Measurements from ENCODE around the gene CCDC40. TPM values are rescaled to one million over a fixed set of nuclear protein-coding genes. Genes with fewer than 3 reads are reported as not detected.

Gene CCDC40
- polyA plus RNA-seq, 1 donor: 21.5 TPM

DNA sequence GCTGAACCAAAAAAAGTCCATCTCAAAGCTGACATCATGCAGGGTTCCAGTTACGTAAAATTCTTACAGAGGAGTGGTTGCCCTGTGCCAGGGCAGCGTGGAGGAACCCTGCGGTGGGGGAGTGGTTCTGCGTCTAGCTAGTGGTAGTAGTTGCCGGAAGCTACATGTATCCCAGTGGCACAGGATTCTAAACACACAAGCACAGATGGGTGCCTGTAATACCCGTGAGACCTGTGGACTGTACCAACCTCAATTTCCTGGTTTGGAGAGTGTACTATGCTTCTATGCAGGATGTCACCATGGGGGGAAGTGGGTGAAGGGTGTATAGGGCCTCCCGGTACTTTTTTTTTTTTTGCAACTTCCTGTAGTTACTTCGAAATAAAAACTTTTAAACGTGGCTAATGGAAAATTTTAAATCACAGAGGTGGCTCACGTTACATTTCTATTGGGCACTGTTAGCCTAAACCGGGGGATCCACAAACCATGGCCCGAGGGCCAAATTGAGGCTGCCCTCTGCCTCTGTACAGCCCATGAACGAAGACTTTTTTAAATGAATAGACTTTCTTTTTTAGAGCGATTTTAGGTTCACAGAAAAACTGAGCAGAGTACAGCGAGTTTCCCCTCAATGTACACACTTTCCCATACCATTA lies 39.3 kb upstream of the CCDC40 start:
- DNase-seq: no peak

DNA sequence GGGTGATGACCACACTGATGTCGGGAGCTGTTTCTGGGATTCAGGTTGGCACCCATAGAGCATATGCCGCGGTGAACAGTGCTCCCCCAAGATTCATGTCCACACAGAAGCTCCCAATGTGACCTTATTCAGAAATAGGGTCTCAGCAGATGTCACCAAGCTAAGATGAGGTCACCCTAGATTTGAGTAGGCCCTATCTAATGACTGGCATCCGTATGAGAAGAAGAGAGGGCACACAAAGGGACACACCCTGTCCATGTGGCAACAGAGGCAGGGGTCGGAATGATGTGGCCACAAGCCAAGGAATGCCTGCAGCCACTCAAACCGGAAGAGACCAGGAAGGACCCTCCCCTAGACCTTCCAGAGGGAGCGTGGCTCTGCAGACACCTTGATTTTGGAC lies 36.3 kb upstream of the CCDC40 start:
- no peak for DNase-seq

DNA sequence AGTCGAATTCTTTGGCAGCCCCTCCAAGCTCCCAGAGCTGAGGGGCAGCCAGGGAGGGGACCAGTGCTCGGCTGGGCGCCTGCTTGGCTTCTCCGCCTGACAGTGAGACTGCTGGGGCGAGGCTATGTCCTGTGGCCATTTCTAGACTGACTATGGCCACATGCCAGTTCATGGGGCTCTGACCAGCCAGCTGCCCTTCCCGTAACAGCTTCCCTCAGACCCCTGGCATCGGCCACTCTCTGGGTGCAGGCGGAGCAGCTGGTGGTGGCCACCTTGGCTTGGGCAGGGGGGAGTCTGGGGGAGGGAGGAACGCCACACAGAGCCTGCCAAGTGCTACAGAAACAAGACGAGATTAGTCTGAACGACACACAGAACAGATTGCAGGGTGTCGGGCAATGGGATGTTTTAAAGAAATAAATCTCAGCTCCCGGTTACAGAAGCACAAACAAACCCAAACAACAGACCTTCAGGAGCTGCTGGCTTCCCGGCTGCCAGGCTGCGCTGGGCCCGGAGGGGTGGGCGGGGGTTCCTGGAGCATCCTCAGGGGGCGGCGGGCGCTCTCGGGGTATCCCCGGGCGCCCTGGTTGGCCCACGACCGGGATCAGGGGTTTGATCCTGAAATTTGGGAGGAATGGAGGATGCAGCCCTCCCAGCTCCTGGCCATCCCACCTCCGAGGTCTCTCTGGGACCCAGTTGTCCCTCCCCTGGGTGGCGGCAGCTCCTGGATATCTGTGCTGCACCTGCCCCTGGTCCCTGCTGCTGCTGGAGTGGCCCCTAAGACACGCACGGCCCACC lies 35.3 kb upstream of the CCDC40 start:
- DNase-seq: no peak

DNA sequence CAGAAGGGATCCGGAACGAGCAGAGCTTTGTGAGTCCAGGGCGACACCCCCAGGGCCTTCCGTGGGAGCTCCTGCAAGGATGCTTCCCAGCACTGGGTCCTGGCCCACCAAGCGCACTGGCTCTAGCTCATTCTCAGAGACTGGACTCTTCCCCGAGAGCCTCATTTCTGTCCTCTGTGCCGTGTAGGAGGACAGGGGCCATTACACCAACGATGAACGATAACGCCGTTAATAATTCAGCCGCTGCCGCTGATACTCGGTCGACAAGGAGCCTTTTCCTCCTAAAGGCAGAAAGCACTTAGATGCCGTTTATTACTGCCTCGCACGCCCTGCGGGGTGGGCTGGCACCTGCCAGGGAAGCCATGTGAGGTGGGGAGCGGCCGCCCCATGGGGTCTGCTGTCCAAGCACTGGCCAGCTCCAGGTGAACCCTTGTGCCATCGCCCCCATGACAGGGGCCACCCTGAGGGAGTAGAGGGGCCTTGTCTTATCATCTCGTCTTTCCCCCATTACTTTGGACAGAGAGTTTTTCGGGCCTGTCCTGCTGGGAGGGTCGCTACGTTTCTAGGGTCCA lies 34.3 kb upstream of the CCDC40 start:
- DNase-seq: no peak

DNA sequence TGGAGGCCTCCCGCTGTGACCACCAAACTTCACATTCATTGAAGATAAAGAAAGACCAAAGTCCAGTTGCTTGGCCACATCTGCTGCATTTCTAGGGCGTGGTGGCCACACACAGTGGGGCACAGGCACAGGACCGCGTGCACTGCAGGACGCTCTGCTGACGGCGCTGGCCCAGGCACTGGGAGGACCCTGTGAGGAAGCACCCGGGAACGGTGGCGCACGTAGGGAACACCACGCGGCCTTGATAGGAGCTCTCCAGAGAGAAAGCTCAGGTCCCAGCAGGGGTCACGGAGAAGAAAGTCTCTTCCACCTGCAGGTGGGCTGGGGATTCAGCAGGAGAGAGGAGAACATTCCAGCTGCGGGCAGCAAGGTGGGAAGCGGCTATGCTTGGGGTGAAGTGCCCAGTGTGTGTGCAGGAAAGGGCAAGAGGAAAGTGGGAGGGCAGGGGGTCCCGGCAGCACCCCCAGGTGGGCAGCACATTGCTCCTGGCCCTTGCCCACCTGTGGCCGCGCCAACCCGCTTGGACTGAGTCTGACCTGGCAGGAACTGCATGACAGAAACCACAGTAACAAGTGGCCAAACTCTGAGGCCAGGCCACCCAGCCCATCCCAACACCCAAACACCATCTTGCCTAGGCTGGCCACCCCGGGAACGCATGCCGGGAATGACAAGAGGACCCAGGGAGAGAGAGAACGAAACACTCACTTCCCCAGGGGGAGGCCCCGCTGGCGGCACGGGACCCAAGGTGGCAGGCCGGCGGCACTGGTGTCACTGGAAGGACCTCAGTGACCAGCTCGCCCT lies 33.6 kb upstream of the CCDC40 start:
- DNase-seq: no peak

DNA sequence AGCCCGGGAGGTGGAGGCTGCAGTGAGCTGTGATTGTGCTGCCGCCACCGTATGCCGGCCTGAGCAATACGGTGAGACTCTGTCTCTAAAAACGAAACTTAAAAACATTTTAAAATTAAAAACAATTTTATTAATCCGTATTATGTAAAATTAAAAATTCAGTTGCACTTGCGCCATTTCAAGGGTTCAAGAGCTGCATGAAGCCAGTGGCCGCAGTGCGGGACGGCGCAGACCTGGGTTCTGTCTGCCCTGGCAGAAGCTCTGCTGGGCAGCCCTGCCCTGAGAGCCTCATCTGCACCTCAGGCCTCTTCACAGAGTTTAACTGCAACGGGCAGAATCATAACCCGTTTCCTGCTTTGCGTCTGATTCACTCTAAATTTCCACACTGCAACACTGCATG lies 32.5 kb upstream of the CCDC40 start:
- DNase-seq: no peak

DNA sequence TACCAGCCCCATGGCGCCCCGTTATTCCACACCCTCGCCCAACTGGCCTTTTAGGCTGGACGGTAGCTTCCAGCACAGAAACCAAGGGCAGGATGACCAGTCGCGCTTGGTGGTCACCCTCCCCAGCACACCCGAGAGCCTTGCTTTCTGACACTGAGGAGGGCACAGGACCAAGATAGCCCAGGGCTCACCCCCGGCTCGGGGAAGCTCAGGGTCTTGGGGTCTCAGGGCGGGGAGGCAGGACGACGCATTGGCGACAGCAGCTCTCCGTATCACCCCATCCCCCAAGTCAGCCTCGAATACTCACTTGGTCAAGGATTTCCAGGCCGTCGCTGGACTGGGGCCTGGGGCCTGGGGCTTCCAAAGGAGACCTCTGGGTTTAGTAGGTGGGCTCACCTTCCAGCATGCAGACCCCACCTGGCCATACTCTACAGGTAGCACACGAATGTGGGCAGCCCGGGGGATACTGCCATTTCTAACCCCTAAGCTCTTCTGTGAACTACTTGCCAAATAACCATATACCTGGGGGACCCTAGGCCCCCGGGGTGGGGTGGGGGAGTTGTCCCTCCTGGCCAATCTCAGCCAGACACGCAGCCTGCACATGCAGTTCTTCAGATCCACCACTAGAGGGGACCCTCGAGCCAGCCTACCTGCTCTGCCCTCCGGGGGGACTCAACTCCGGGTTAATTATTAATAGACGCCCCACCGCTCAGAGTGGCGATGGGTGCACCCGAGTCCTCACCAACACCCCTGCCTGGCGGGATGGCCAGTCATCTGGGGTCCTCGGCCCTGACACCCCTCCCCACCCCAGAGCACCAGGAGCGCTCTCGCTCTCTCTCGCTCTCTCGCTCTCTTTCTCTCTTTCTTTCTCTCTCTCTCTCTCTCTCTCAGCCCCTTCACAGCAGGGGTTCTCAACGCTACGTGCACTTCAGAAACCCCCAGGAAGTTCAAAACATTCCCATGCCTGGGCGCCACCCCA lies 30.8 kb upstream of the CCDC40 start:
- DNase-seq: peak; percentile 42

DNA sequence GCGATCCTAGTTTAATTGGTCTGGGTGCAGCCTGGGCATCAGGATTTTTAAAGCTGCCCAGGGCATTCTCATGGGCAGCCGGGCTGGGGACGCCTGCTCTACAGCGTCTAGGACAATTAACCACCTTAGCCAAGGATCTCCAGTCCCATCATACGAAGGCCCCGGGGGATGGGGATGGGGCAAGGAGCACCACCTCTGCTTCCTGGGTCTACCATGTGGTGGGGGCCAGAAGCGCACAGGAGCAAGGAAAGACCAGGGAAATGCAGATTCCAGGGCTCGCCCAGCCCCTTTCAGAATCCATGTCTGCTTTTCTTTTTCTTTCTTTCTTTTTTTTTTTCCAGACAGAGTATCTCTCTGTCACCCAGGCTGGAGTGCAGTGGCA lies 30.1 kb upstream of the CCDC40 start:
- DNase-seq: no peak

DNA sequence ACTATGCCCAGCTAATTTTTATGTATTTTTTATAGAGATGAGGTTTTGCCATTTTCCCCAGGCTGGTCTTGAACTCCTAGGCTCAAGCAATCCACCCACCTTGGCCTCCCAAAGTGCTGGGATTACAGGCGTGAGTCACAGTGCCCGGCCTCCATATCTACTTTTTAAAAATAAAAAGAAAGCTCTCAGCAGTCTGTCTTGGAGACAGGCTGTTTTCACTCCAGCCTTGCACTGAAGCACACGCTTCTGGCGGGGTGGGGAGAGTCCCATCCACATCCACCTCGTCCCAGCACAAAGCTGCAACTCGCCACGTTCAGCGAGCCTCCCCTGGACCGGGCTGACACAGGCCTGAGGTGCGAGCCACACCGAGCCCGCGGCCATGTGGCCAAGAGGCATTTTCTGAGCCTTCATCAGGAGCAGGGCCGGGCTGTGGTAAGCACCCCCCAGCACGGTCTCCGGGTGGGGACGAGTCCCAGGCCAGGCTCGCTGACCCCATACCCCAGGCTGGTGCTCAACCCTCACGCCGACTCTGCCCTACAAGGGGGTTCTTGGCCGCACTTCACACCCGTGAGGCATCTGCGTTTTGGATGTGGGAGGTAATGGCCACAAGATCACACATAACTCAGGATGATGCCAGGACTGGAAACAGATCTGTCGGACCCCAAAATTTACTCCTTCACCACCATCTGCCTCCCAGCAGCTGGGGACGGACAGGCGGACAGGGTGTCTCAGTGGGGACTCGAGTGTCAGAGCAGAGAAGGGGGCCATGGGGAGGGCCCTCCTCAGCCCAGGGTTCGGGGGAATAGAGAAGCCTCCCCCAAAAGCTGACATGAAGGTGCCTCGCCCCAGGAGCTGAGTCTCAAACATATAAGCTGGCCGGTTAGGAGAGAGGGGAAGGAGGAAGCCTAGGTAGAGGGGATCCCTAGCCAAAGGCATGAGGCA lies 29.4 kb upstream of the CCDC40 start:
- no peak for DNase-seq

DNA sequence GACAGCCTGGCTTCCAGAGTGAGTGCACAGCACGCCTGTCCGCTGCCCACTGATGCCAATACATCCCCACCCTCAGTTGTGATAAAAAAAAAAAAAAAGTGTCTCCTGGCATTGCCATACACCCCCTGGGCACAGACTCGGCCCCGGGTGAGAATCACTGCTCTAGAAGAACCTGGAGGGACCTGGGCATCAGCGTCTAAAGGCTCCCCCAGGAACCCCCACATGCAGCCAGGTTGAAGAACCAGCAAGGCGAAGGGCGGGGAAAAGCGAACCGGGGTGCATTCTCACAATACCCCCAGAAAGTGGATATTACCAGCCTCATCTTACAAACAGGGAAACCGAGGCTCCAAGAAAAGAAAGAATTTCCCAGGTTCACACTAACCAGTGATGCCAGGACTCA lies 28.5 kb upstream of the CCDC40 start:
- no peak for DNase-seq

DNA sequence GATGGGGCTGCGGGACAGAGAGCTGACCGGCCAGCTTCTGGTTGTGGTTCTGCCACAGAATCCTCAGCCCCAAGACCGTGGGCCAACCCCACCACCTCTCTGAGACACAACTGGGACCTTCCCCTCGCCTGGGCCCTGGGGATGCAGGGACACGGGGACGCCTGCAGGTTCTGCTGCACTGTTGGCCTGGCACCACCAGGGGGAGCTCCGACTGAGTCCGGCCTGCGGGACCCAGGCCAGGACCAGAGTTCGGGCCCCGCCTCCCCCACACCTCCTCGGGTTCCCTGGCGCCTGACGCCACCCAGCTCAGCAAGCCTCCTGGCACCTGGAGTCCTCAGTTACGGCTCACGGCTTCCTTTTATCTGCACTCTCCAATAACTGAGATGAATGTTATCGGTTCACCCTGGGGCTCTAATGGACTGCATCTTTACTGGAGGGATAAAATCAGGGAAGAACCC lies 28.0 kb upstream of the CCDC40 start:
- DNase-seq: no peak

DNA sequence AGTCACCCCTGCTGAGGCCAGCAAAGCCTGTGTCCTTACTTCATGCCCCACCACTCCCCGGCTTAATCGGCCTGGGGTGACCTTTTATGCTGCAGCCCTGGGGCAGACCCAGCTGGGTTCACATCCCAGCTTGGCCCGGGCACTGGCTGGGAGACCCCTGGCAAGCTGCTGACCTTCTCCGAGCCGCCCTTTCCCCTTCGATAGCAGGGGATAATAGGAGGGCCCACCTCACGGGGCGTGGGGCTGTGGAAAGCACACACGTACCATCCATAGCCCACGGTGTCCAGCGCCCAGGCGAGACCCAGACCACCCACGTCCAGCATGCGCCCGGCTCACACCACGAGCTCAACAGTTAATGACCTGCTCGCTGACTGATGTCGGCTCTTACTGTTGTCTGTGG lies 27.6 kb upstream of the CCDC40 start:
- DNase-seq: no peak

DNA sequence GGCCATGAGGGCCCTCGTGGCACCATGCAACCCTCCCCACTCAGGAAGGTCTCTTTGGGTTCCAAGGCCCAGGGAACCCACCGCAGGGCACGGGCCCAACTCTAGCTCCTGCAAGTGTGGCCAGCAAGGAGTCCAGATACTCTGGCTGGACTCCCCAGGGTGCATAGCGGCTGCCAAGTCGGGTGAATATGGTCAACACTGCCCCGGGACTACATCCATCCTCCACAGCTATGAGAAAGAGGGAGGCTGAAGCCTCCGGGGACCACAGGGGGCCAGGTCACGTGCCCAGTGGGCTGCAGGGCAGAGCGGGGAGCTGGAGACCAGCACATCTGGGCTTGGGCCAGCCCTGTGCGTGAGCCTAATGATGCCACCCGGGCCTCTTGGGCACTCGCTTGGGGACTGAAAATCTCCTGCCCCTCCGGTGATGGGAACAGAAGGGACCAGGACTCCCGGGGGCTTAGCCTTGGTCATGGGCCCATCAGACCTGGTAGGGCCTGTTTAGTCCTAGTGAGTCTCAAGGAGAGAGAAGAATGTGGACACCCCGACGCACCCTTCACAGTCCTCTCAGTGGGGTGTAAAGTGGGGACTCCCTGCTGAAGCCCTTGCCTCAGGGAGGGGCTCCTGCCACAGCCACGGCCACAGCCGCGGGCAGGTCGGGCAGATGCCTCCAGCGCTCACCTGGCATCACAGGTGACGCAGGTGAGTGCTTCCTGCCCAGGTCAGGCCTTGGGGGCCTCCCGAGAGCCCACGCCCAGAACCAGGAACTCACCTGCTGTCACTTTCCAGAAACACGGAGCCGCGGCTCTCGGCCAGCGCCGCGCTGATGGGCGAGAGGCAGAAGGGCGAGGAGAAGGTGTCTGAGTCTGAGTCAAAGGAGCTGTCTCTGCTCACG lies 26.8 kb upstream of the CCDC40 start:
- no peak for DNase-seq

DNA sequence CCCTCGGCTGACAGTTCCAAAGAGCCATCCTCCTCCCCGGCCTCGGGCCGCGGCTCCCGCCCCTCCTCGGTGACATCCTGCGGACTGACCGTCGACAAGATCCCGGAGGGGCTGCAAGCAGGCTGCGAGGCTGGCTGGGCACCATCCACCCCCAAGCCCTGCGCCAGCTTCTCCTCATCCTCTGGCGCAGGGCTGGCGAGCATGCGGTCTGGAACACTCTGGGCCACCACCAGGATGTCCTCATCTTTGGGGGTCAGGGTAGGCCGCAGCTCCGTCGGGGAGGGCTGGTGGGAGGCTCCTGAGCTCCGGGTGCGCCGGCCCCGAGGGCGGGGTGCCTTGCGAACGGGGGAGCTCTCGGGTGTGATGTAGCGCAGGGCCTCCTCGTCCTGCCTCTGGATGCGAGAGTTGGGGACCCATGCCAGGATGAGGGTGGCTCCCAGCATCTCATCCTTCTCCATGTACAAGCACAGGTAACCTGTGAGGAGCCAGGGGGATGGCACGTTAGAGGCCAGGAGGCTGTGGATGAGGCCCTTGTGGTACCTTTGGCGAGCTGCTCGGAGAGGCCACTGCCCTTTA lies 26.1 kb upstream of the CCDC40 start:
- no peak for DNase-seq

DNA sequence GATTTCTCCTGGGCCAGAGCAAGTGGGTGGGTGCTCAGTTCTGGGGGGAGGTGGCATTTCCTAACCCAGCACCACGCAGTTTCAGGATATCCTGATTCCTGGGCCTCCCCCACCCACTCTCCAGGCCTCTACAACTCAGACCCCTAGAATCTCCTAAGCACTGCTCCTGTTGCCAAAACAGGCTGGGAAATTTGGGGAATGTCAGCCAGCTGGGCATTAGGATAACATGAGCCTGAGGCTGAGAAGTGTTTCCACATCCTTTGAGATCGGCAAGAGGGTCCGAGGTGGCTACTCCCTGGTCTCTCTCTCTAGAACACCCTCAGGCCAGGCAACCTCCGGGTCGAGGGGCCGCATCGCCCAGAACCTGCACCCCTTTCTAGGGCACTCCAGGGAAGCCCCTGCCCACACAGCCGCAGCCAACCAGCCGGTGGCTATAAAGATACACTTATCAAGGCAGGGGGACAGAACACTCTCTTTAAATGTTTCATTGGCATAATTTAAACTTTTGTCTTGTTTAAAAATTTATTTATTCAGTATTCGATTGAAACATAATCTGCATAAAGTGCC lies 24.4 kb upstream of the CCDC40 start:
- DNase-seq: no peak

DNA sequence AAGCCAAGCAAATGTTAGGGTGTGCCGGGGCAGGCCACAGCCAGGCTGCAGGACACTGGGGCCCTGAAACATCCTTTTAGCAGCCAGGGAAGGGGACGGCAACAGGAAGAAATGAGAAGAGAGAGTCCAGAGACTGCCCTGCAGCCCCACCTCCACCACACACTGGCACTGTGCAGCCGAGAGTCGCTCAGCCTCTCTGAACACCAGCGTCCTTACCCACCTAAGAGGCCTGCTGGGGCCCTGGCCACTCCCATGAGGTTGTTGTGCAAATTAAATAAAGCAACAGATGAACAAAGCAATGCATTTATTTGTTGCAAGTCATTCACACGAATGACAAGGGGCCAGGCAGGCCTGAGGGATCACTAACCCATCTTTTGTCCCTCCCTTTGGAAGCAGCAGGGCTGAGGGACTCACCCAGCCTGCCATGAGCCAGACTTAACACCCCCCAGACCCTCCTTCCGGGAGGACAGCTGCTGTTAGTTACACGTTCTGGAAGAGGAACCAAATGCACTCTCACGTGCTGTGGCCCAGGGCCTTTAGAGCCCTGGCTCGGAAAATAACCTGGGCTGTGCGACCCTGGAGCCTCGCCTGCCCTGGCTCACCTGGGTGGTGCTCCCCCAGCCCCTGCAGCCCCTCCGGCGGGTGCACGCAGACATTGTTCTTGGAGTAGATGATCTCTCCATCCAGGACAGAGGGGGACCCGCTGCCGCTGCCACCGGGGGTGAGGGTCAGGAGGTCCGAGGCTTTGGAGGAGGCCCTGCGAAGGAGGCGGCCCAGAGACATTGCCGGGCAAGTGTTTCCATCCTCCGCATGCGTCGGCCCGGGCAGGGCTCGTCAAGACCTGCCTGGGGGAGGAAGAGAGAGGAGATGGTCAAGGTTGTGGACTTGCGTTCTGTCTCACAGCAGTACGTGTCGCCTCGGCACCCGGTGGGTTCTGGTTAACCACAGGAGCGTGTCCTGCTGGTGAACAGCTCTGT lies 23.4 kb upstream of the CCDC40 start:
- DNase-seq: no peak
